Measurements from ENCODE around the gene TMEM256. TPM values are rescaled to one million over a fixed set of nuclear protein-coding genes. Genes with fewer than 3 reads are reported as not detected.

The TMEM256 gene
- total RNA-seq, result 66.9 and 77.1 TPM in 2 replicates

- Histone ChIP-seq H3K4me3 (ENCODE audit: low read depth, low read length) (peak within 1 kb of the TSS; percentile 72), H3K27me3 (ENCODE audit: control insufficient read depth, insufficient read depth, low read length) (no peaks in the 10 kb centered on the region), H3K36me3 (ENCODE audit: control insufficient read depth, insufficient read depth, low read length) (no peaks in the 10 kb centered on the region)
- DNase-seq (ENCODE audit: low read depth), result peak; percentile 96
- TF ChIP-seq CTCF (IDR thresholded peaks at IDR 0.05; ENCODE audit: insufficient read depth, low read length, poor library complexity, severe bottlenecking), result no peak
Measured at GRCh38 chr17:7403977-7404736, at the start of gene TMEM256. TSS of gene TMEM256 (minus strand) at chr17:7404097. CDS start at chr17:7404084, 13 bp downstream.

- Histone ChIP-seq H3K27me3 (ENCODE audit: control insufficient read depth, insufficient read depth, low read length) (no peaks in the 10 kb centered on the region), H3K36me3 (ENCODE audit: control insufficient read depth, insufficient read depth, low read length) (peaks cover 1% of the 10 kb centered on the region), H3K4me3 (ENCODE audit: low read depth, low read length) (no peak overlapping the region)
- no peak for TF ChIP-seq CTCF (IDR thresholded peaks at IDR 0.05; ENCODE audit: insufficient read depth, low read length, poor library complexity, severe bottlenecking)
- DNase-seq (ENCODE audit: low read depth), result no peak
Measured at GRCh38 chr17:7448461-7448860, 44.6 kb upstream of the TMEM256 start.

- H3K4me3 ChIP-seq (ENCODE audit: low read depth, low read length), result peak overlapping the region; percentile 48
- H3K27me3 ChIP-seq (ENCODE audit: control insufficient read depth, insufficient read depth, low read length), result no peaks in the 10 kb centered on the region
- no peaks in the 10 kb centered on the region for H3K36me3 ChIP-seq (ENCODE audit: control insufficient read depth, insufficient read depth, low read length)
- no peak for DNase-seq (ENCODE audit: low read depth)
- no peak for TF ChIP-seq CTCF (IDR thresholded peaks at IDR 0.05; ENCODE audit: insufficient read depth, low read length, poor library complexity, severe bottlenecking)
Measured at GRCh38 chr17:7445619-7445968, 41.7 kb upstream of the TMEM256 start.

- no peak for DNase-seq (ENCODE audit: low read depth)
- Histone ChIP-seq H3K4me3 (ENCODE audit: low read depth, low read length) (peak within 1 kb of the TSS; percentile 48), H3K27me3 (ENCODE audit: control insufficient read depth, insufficient read depth, low read length) (no peaks in the 10 kb centered on the region), H3K36me3 (ENCODE audit: control insufficient read depth, insufficient read depth, low read length) (no peaks in the 10 kb centered on the region)
- no peak for TF ChIP-seq CTCF (IDR thresholded peaks at IDR 0.05; ENCODE audit: insufficient read depth, low read length, poor library complexity, severe bottlenecking)
Measured at GRCh38 chr17:7444682-7445618, 41.1 kb upstream of the TMEM256 start, which contains the start of gene CHRNB1. TSS of gene CHRNB1 (plus strand) at chr17:7445061. CDS start at chr17:7445128, 67 bp downstream.

GRCh38 chr17:7443499-7444485, 39.9 kb upstream of the TMEM256 start:
- no peak for DNase-seq (ENCODE audit: low read depth)
- no peaks in the 10 kb centered on the region for H3K36me3 ChIP-seq (ENCODE audit: control insufficient read depth, insufficient read depth, low read length)

More at GRCh38 chr17:7443499-7444485, 39.9 kb upstream of the TMEM256 start:
- H3K27me3 ChIP-seq (ENCODE audit: control insufficient read depth, insufficient read depth, low read length), result no peaks in the 10 kb centered on the region
- no peak for TF ChIP-seq CTCF (IDR thresholded peaks at IDR 0.05; ENCODE audit: insufficient read depth, low read length, poor library complexity, severe bottlenecking)
- no peak overlapping the region for H3K4me3 ChIP-seq (ENCODE audit: low read depth, low read length)

All from kidney epithelial cell (primary cell).